Lower leg skin (tissue), 3 donors: Measurements from ENCODE around the gene DNAH14.

Experiments
- CTCF ChIP-seq, 3 donors: fragments of 450-650 bp; IDR thresholded peaks; one replicate each; pipeline ENCODE4 v1.5.1; 2016; ENCODE audit warnings: antibody characterized with exemption in 3 of 3, mild to moderate bottlenecking in 3 of 3, moderate library complexity in 2 of 3
- POLR2A ChIP-seq, 2 donors: fragments of 450-650 bp; IDR thresholded peaks; one replicate each; pipeline ENCODE4 v1.6.1; 2016 to 2017; ENCODE audit warnings: antibody characterized with exemption in 2 of 2, mild to moderate bottlenecking in 1 of 2, moderate library complexity in 1 of 2

DNA sequence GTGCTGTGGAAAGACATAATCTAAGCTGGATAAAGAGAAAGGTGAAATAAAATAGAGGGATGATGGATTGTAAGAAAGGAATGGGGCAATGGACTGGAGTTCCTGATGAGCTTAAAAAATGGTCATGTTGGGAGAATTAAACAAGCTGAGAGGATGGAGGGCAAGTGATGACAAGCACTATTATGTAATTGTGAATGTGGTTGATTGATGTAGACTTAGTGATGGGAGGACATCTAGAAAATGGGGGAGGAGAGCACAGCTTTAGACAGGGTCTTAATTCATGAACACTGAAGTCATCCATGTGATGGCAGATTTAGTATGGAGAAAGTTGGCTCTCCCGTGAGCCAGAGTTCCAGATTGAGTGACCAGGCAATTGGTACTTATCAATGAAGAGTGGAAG is 29.0 kb downstream of the DNAH14 start:
- TF ChIP-seq CTCF (IDR thresholded peaks at IDR 0.05) (no peak), POLR2A (IDR thresholded peaks at IDR 0.05) (no peak)
